ENCODE data around the gene SNRPB. TPM values are rescaled to one million over a fixed set of nuclear protein-coding genes. Genes with fewer than 3 reads are reported as not detected.

Gene SNRPB
- total RNA-seq, 1 experiment from 2014 or later, result 462 TPM

DNA sequence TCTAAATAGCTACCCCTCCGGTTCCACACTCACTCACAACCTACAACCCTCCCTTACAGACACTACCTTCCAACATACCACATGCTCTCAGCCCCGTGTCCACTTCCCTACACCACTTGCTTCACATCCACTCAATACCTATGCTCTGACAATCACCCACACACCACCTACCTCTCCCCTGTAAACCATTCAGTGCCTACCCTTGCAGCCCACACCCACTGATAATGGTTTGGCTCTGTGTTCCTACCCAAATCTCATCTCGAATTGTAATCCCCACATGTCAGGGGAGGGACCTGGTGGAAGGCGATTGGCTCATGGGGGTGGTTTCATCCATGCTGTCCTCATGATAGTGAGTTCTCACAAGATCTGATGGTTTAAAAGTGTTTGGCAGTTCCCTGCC lies 48.0 kb upstream of the SNRPB start:
- H3K18ac ChIP-seq (ENCODE audit: insufficient read length, low read depth, low read length), result no peak overlapping the region
- H3K56ac ChIP-seq (ENCODE audit: insufficient read length, low read depth, low read length), result no peak overlapping the region
- H4K20me1 ChIP-seq (ENCODE audit: control insufficient read depth, insufficient read depth, insufficient read length), result no peaks in the 10 kb centered on the region
- no peak for TF ChIP-seq CTCF (conservative IDR thresholded peaks at IDR 0.05)
- no peak overlapping the region for H3T11ph ChIP-seq (ENCODE audit: low read length)
- no peaks in the 10 kb centered on the region for H3K79me1 ChIP-seq (ENCODE audit: insufficient read depth, low read depth, low read length, poor library complexity, severe bottlenecking)
- H3K23me2 ChIP-seq (ENCODE audit: insufficient read length, low read depth, low read length, poor library complexity, severe bottlenecking), result no peaks in the 10 kb centered on the region
- no peak overlapping the region for H4K5ac ChIP-seq (ENCODE audit: insufficient read length, low read depth, low read length)
- no peak overlapping the region for H2BK5ac ChIP-seq (ENCODE audit: insufficient read length, low read length)
- Mint-ChIP-seq H3K4me1 (no peaks in the 10 kb centered on the region), H3K4me3 (no peak overlapping the region), H3K9me3 (no peaks in the 10 kb centered on the region; a peak in 1 of 5 replicates), H3K27me3 (ENCODE audit: low read depth) (peaks cover 62% of the 10 kb centered on the region), H3K27ac (no peak overlapping the region), H3K36me3 (ENCODE audit: insufficient read depth in 1 of 3, low read depth in 3 of 3) (no peaks in the 10 kb centered on the region; a peak in 1 of 7 replicates)
- no peak overlapping the region for H2BK15ac ChIP-seq (ENCODE audit: low read depth, low read length)
- H4K8ac ChIP-seq (replicated peaks; ENCODE audit: insufficient read length, low read depth, low read length), result no peak overlapping the region
- H2AK5ac ChIP-seq (ENCODE audit: insufficient read length, low read length), result no peak overlapping the region
- H3K9ac ChIP-seq (ENCODE audit: extremely low read depth, insufficient read length, low read length), result no peak overlapping the region
- no peak overlapping the region for H2BK120ac ChIP-seq (ENCODE audit: low read depth, low read length, poor library complexity, severe bottlenecking)
- H3K27me3 ChIP-seq (ENCODE audit: insufficient read depth, low read length), result peaks cover 38% of the 10 kb centered on the region; the same call in 1 of the 2 replicates
- no peak overlapping the region for H2AFZ ChIP-seq (ENCODE audit: low read length)
- H3K27ac ChIP-seq (ENCODE audit: insufficient read length, low read depth, low read length), result no peak overlapping the region
- no peaks in the 10 kb centered on the region for H3K79me2 ChIP-seq (ENCODE audit: insufficient read depth, low read length)
- H3K14ac ChIP-seq (ENCODE audit: insufficient read depth, low read length), result no peak overlapping the region
- no peak overlapping the region for H3K23ac ChIP-seq (ENCODE audit: insufficient read length, low read depth, low read length)
- no peak overlapping the region for H2BK12ac ChIP-seq (ENCODE audit: insufficient read length, low read depth, low read length)
- H4K91ac ChIP-seq (ENCODE audit: insufficient read length, low read depth, low read length), result no peak overlapping the region
- H3K4me2 ChIP-seq (ENCODE audit: insufficient read depth, insufficient read length, low read length), result no peak overlapping the region
- no peaks in the 10 kb centered on the region for H3K4me1 ChIP-seq (ENCODE audit: insufficient read depth, low read length)
- DNase-seq, result no peak
- 100% methylated on average over 1 of the region's 4 CpGs for WGBS (ENCODE audit: extremely low coverage, insufficient read length, low lambda C conversion rate)
- no peak overlapping the region for H3K4ac ChIP-seq (ENCODE audit: low read depth, low read length)
- no peaks in the 10 kb centered on the region for H3K9me3 ChIP-seq (ENCODE audit: control insufficient read depth, low read depth, low read length)
- H2BK20ac ChIP-seq (ENCODE audit: low read depth, low read length, poor library complexity, severe bottlenecking), result no peak overlapping the region
